CD4-positive, alpha-beta T cell treated with Interleukin-2 at 100 ng/mL for 4 hours (primary cell): ENCODE measurements around the gene SATL1.
A peak's percentile ranks its signal among the peaks of the same experiment; 100 is the strongest.
"Not testable (repeated sequence)": the region's sequence is repeated elsewhere in the genome, so short reads cannot be mapped to it uniquely, and the experiment has no call there.

Source experiments
- DNase-seq: peaks from one replicate; pipeline ENCODE4 v3.0.0-alpha.2; 2020; ENCODE audit warnings: low spot score

The SATL1 gene

DNA sequence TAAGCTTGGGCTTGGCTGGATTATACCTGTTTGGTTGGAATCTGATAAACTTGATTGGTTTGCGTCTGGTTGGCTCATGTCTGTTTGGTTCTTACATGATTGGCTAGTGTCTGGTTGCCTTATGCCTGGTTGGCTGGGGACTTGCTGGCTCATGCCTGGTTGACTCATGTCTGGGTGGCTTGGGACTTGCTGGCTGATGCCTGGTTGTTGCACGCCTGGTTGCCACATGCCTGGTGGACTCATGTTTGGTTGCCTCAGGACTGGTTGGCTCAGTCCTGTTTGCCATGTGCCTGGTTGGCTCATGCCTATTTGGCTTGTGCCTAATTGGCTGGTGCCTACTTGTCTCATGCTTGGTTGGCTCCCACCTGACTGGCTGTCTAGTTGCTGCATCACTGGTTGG, 135.4 kb downstream of the SATL1 start:
- DNase-seq: no peak

DNA sequence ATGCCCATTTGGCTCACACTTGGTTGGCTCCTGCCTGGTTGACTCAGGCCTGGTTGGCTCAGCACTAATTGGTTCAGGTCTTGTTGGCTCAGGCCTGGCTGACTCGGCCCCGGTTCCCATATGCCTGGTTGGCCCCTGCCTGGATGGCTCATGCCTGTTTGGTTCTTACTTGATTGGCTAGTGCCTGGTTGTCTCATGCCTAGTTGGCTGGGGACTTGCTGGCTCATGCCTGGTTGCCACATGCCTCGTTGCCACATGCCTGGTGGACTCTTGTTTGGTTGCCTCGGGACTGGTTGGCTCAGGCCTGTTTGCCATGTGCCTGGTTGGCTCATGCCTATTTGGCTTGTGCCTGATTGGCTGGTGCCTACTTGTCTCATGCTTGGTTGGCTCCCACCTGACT, 136.2 kb downstream of the SATL1 start:
- no peak for DNase-seq

DNA sequence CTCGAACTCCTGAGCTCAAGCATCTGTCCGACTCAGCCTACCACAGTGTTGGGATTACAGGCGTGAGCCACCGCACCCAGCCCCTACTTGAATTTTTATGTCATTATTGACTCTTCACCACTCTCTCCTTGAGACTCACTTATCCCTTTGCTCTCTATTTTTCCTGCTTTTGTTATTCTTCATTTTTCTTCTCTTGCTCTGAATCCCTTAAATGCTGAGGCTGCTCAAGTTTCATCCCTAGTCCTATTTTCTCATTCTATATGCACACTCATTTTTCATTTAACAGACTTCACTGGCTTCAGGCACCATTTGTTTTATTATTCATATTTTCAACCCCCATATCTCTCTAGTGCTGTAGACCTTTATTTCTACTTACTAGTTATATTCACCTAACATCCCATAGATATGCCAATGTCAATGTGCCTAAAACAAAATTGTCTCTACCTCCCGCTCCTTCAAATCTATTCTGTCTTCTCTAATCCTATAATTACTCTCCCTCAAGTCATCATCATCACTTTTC, 154.2 kb downstream of the SATL1 start:
- DNase-seq: no peak

DNA sequence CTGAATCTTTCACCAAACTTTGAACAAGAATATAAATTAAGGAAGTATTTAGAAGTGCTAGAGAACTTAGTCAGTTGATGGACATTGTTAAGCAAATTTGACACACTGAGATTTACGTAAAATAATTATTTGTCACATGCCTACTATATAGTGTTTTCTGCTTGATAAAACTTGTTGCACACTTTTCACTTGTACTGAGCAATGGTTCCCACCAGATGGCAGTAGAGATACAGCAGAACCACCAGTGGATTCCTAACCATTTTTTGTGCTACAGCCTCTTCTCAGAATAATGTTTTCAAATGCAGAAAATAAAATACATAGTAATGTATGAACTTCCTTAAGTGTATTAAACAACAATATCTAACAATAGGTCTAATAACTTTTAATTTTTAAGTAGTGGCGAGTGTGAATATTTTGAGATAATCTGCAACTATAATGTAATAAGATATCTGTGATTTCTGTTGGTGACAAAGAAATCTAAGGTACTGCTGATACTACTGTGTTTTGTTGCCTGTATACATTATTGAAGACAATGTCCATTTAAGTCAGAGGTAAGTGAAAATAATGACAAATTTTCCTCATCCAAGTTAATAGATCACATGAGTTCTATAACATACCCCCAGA, 158.7 kb downstream of the SATL1 start:
- peak; percentile 40 for DNase-seq

- DNase-seq: not testable (repeated sequence)
These were observed 166.3 kb downstream of the SATL1 start for GRCh38 chrX:85077247-85077646.

DNA sequence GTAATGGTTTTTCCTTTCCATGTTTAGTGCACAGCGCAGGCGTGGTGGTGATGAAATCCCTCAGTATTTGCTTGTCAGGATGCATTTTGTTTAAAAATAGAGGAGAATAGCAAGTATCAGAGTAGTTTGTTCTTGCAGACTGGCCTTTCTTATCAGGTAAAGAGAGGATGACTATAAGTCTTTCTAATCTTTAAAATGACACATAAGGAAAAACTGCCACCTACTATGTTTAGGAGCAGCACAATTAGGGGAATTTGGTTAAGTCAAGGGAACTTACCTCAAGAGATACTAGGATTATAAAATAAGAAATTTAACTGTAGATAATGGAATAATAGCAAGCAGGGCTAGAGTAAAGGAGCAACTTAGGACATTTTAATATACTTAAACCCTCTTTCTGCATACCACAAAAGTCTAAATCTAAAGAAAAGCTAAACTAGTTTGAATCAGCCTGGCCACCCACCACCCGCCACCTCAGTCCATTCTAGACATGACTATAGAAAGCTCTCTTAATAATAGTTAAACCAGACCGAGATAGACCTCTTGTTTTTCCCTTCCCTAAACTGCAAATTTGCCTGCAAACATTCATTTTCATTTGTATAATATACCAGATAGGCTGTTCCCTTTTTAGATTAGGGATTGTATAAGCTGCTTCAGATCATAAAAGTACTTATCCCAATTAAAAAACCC, 177.9 kb downstream of the SATL1 start:
- DNase-seq: no peak

GRCh38 chrX:85052636-85053343, 190.8 kb downstream of the SATL1 start:
- no peak for DNase-seq

- DNase-seq: no peak
These were observed 191.4 kb downstream of the SATL1 start for GRCh38 chrX:85052205-85052604.

DNA sequence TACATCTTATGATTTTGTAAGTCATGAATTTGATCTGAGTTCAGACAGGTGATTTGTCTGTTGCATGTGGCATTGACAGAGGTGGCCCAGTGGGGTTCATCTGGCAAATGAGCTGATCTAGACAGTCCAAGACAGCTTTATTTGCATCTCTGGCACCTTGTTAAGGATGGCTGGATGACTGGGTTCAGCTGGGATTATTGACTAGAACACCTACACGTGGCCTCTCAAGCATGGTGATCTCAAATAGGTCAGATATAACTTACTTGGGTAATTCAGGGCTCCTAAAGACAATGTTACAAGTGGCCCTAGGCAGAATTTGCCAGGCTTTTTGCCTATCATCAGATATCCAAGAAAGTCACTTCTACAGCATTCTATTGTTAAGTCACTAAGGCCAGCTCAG, 192.0 kb downstream of the SATL1 start:
- DNase-seq: no peak
